Mucosa of descending colon (tissue), 3 donors: ENCODE measurements around the gene EMC8. TPM values are rescaled to one million over a fixed set of nuclear protein-coding genes. Genes with fewer than 3 reads are reported as not detected.

Experiments used
- ATAC-seq: fragments of 200-7000 bp; cut with Tn5 transposase; one replicate; pipeline ENCODE4 v1.9.1; 2020; ENCODE audit warnings: mild to moderate bottlenecking, moderate library complexity
- DNase-seq, 3 donors: peaks; one replicate each; pipeline ENCODE4 v3.0.0-alpha.2; 2020
- H3K36me3 ChIP-seq: fragments of 200-600 bp; one replicate; pipeline ENCODE4 v1.8.0; 2021; ENCODE audit warnings: low read depth, mild to moderate bottlenecking
- H3K4me1 ChIP-seq: fragments of 200-600 bp; one replicate; pipeline ENCODE4 v1.8.0; 2021; ENCODE audit warnings: low read depth, mild to moderate bottlenecking
- H3K4me3 ChIP-seq: fragments of 200-600 bp; one replicate; pipeline ENCODE4 v1.8.0; 2021; ENCODE audit warnings: mild to moderate bottlenecking
- H3K9me3 ChIP-seq: fragments of 200-600 bp; one replicate; pipeline ENCODE4 v1.8.0; 2021; ENCODE audit warnings: mild to moderate bottlenecking
- intact Hi-C, 2 donors: fragments of 100-400 bp; cut with DNase I in 1 of 2; cut with micrococcal nuclease in 1 of 2; formaldehyde crosslinking; loops; one replicate each; pipeline versions ENCODE4 v1.11.0 to v1.11.1; 2022; cut with DNase I, micrococcal nuclease
- total RNA-seq, 3 donors: library from RNA; stranded (reverse); fragmentation: NEBNext Ultra II Directional in 2 of 3; extraction: Animal tissue kit (Norgen Biotek cat#: 25700) in 2 of 3; gene quantifications; one replicate each; pipeline versions ENCODE4 v1.2.1 to v1.2.4, GENCODE V29; 2021 to 2023
- TF ChIP-seq, protein P1 (sequence below): fragments of 200-600 bp; IDR thresholded peaks from one replicate; pipeline ENCODE4 v1.8.0; 2022; ENCODE audit warnings: antibody characterized with exemption, mild to moderate bottlenecking
- donor health status: DM: no; HTN: no; CAD: no; lungs with moderate emphysema.
- donor health status: DM: no; HTN: no; CAD: no.
- donor health status: DM: no; HTN: yes; CAD: no.

The EMC8 gene
- total RNA-seq, 3 donors from 2014 or later = 27.7 to 31.0 (median 30.2) TPM

DNA sequence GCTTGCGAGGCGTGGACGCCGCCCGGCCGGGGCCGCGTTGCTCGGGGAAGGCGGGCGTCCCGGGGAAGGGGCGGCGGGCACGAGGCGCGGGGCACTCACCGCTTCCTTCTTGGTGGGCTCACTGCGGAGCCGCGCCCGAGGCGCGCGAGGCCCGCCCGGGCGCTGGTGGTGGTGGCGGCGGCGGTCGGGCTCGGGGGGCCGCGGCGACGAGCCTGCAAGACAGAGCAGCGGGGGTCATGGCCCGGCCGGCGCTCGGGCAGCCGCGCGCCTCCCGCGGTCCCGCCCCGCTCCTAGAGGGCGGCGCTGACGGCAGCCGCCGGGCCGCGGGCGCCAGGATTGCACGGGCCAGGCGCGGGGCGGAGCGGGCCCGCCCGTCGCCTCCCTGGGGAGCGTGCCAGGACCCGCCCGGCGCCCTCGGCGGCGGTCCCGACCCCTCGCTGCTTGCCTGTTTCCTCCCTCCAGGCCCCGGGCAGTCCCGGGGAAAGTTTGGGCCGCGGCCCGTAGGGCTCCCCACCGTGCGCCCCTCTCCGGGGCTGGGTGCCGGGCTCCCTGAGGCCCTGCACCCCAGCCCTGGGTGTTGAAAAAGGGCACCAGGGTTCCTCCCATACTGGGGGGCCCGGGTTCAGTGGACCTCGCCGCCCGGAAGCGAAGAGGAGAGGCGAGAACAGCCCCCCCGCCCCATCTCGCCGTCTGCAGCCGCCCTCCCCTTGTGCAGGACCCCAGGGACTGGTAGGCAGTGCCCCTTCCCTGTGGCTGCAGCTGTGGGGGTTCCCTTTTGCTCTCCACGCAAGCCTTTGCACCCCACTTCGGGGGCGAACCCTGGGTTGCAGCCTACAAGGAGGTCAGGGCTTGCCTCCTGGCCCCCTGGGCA, 48.3 kb downstream of the EMC8 start, which contains the start of gene C16orf74:
Gene C16orf74, minus strand, starts transcription at position 270 of the 871 bp plus-strand sequence. CDS start 15,879 bp downstream, outside the sequence.
- DNase-seq = peak in 2 of 3 donors; percentile 59 to 73
- peaks cover 28% of the 10 kb centered on the region for H3K4me1 ChIP-seq
- peak within 1 kb of the TSS; percentile 11 for H3K4me3 ChIP-seq
- intact Hi-C loops = no loop called here
- TF ChIP-seq, protein P1, sequence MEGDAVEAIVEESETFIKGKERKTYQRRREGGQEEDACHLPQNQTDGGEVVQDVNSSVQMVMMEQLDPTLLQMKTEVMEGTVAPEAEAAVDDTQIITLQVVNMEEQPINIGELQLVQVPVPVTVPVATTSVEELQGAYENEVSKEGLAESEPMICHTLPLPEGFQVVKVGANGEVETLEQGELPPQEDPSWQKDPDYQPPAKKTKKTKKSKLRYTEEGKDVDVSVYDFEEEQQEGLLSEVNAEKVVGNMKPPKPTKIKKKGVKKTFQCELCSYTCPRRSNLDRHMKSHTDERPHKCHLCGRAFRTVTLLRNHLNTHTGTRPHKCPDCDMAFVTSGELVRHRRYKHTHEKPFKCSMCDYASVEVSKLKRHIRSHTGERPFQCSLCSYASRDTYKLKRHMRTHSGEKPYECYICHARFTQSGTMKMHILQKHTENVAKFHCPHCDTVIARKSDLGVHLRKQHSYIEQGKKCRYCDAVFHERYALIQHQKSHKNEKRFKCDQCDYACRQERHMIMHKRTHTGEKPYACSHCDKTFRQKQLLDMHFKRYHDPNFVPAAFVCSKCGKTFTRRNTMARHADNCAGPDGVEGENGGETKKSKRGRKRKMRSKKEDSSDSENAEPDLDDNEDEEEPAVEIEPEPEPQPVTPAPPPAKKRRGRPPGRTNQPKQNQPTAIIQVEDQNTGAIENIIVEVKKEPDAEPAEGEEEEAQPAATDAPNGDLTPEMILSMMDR = no peak
- ATAC-seq = peak; percentile 83
- no peaks in the 10 kb centered on the region for H3K9me3 ChIP-seq
- H3K36me3 ChIP-seq = no peaks in the 10 kb centered on the region

DNA sequence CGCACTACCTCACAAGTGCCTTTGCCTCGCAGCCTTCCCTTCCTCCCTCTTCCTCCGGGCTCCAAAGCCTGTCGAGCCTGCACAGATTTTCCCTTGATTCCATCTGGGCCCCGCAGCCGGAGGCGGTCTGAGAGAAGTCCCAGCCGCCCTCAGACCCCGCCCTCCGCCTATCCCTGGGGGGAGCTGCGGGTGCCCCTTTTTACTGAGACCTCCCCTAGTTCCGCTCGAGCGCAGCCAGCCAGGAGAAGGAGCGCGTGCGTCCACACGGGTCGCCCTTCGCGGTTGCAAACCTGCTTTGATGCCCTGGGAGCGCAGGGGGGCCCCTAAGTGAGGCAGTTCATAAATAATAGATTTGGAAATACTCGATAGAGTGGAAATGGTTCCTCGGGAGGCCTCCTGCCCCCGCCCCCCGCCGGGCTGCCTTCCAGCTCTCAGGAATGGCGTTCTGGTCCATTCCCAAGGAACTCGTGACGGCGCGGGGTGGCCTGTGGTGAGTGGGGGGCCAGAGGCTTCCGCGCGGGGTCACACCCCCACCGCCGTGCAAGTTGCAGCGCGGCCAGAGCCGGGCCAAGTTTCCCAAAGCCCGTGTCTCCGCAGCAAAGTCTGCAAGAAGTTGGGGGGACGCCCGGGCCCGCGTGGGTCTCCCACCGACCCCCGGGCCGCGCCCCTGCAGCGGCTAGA, 49.1 kb downstream of the EMC8 start:
- Histone ChIP-seq H3K36me3 (no peaks in the 10 kb centered on the region), H3K4me3 (peak overlapping the region; percentile 11), H3K9me3 (no peaks in the 10 kb centered on the region), H3K4me1 (peaks cover 28% of the 10 kb centered on the region)
- TF ChIP-seq, protein P1 = no peak
- intact Hi-C loops = no loop called here
- DNase-seq (peak; percentile 39 to 78 (median 60)), ATAC-seq (peak; percentile 15)

DNA sequence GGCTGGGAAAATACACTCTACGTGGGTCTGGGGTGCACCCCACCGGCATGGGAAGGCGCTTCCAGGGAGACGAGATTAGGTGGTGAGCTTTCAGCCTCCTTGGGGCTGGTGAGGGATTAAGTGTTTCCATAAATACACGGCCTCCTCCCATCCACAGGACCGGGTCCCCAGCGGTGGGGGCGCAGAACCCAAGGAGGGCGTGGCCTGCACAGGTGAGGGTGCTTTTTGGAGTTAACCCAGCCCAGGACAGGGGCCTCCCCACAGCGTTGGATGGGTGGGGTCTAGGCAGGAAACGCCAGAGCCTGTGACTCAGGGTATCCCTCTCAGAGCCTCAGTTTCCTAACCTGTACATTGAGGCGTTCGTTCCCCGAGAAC, 49.6 kb downstream of the EMC8 start:
- peaks cover 28% of the 10 kb centered on the region for H3K4me1 ChIP-seq
- ATAC-seq = no peak

GRCh38 chr16:85746460-85747215, 52.7 kb downstream of the EMC8 start:
- TF ChIP-seq, protein P1 = no peak
- Histone ChIP-seq H3K4me1 (peaks cover 16% of the 10 kb centered on the region), H3K4me3 (no peak overlapping the region), H3K9me3 (no peaks in the 10 kb centered on the region), H3K36me3 (no peaks in the 10 kb centered on the region)
- peak in 1 of 3 donors; percentile 23 for DNase-seq
- intact Hi-C loops = no loop called here
- ATAC-seq = no peak

More for the DNA sequence above, 49.6 kb downstream of the EMC8 start:
- H3K9me3 ChIP-seq = no peaks in the 10 kb centered on the region
- no peak overlapping the region for H3K4me3 ChIP-seq
- no peak for DNase-seq
- no peaks in the 10 kb centered on the region for H3K36me3 ChIP-seq
- intact Hi-C loops = no loop called here
- TF ChIP-seq, protein P1 = no peak

- Histone ChIP-seq H3K4me3 (no peak overlapping the region), H3K4me1 (no peaks in the 10 kb centered on the region), H3K36me3 (no peaks in the 10 kb centered on the region), H3K9me3 (no peaks in the 10 kb centered on the region)
- ATAC-seq (no peak), DNase-seq (no peak)
- TF ChIP-seq, protein P1 = no peak
- intact Hi-C loops = no loop called here
Measured at GRCh38 chr16:85738923-85739715, 60.2 kb downstream of the EMC8 start.
